IMR-90 (cell line): ENCODE data around the gene RAB23. TPM values are rescaled to one million over a fixed set of nuclear protein-coding genes. Genes with fewer than 3 reads are reported as not detected.

ENCODE experiments used
- ATAC-seq: fragments of 200-7000 bp; cut with Tn5 transposase; 2 replicates; pipeline ENCODE4 v1.9.1; 2020; ENCODE audit warnings: low read depth, mild to moderate bottlenecking, moderate library complexity
- BruUV-seq: library from RNA; stranded (reverse); fragments of 400-500 nt; replicated peaks from 2 replicates; lab custom pipeline; 2021; lab: Mats Ljungman, UMichigan
- CTCF ChIA-PET: fragments of 300-600 bp; formaldehyde crosslinking; extraction: SDS; loops from one replicate; lab custom pipeline; 2021; ENCODE audit warnings: antibody characterized with exemption; lab: Yijun Ruan, JAX
- POLR2A ChIA-PET: fragments of 300-600 bp; sonication (Branson Sonifier 250); formaldehyde crosslinking; loops from one replicate; lab custom pipeline; 2022; ENCODE audit warnings: antibody characterized with exemption; ENCODE audit not compliant: unreplicated experiment; lab: Charles Lee
- DNase-seq: peaks from one replicate; pipeline ENCODE4 v3.0.0; 2013
- H2AFZ ChIP-seq: replicated peaks from 2 replicates; pipeline ENCODE3; 2013; ENCODE audit warnings: low read length, mild to moderate bottlenecking; ENCODE audit not compliant: poor library complexity
- H2AK5ac ChIP-seq: 2 replicates; pipeline ENCODE4 v1.6.1; 2013; ENCODE audit warnings: low read depth, low read length, inconsistent platforms
- H2AK9ac ChIP-seq: replicated peaks from 2 replicates; pipeline ENCODE3; 2013; ENCODE audit warnings: mild to moderate bottlenecking, low read depth, low read length, moderate library complexity; ENCODE audit not compliant: poor library complexity
- H2BK120ac ChIP-seq: 2 replicates; pipeline ENCODE4 v1.6.1; 2013; ENCODE audit warnings: low read depth, low read length, inconsistent platforms
- H2BK15ac ChIP-seq: 3 replicates; pipeline ENCODE4 v1.6.1; 2013; ENCODE audit warnings: low read depth, low read length, inconsistent platforms
- H2BK20ac ChIP-seq: 2 replicates; pipeline ENCODE4 v1.6.1; 2013; ENCODE audit warnings: low read depth, mild to moderate bottlenecking, inconsistent platforms, low read length, moderate library complexity
- H2BK5ac ChIP-seq: 2 replicates; pipeline ENCODE4 v1.6.1; 2013; ENCODE audit warnings: mild to moderate bottlenecking, low read depth, low read length, inconsistent platforms; ENCODE audit not compliant: poor library complexity, severe bottlenecking
- H3K14ac ChIP-seq: replicated peaks from 2 replicates; pipeline ENCODE4 v1.6.1; 2013; ENCODE audit warnings: low read depth, low read length, inconsistent platforms
- H3K18ac ChIP-seq: 2 replicates; pipeline ENCODE4 v1.6.1; 2013; ENCODE audit warnings: low read depth, low read length, control low read depth
- H3K23ac ChIP-seq: 2 replicates; pipeline ENCODE4 v1.6.1; 2013; ENCODE audit warnings: low read depth, low read length, inconsistent platforms
- H3K27ac ChIP-seq: 2 replicates; pipeline ENCODE4 v1.5.1; 2013; ENCODE audit warnings: mild to moderate bottlenecking, control low read depth, low read length; ENCODE audit not compliant: insufficient read depth
- H3K27me3 ChIP-seq: 2 replicates; pipeline ENCODE4 v1.6.1; 2013; ENCODE audit warnings: low read length; ENCODE audit not compliant: control insufficient read depth, insufficient read depth
- H3K36me3 ChIP-seq: 2 replicates; pipeline ENCODE4 v1.6.1; 2013; ENCODE audit warnings: low read length, mixed read lengths; ENCODE audit not compliant: control insufficient read depth, insufficient read depth
- H3K4ac ChIP-seq: 2 replicates; pipeline ENCODE4 v1.6.1; 2013; ENCODE audit warnings: low read depth, low read length, inconsistent platforms
- H3K4me1 ChIP-seq: 2 replicates; pipeline ENCODE4 v1.6.1; 2013; ENCODE audit warnings: low read length, mixed read lengths; ENCODE audit not compliant: control insufficient read depth, insufficient read depth
- H3K4me2 ChIP-seq: 2 replicates; pipeline ENCODE4 v1.6.1; 2013; ENCODE audit warnings: low read depth, mild to moderate bottlenecking, control low read depth, low read length, moderate library complexity
- H3K4me3 ChIP-seq: 2 replicates; pipeline ENCODE4 v1.5.1; 2013; ENCODE audit warnings: low read depth, mild to moderate bottlenecking, control low read depth, low read length, moderate library complexity; ENCODE audit not compliant: insufficient read depth
- H3K56ac ChIP-seq: 2 replicates; pipeline ENCODE4 v1.6.1; 2013; ENCODE audit warnings: low read length, inconsistent platforms; ENCODE audit not compliant: insufficient read depth; ENCODE audit errors: extremely low read depth
- H3K79me1 ChIP-seq, 2 experiments: 2 replicates each; pipeline ENCODE4 v1.6.1; 2013; ENCODE audit warnings: low read length in 2 of 2, inconsistent platforms in 1 of 2, low read depth in 1 of 2
- H3K9ac ChIP-seq: 2 replicates; pipeline ENCODE4 v1.6.1; 2013; ENCODE audit warnings: low read depth, low read length, control low read depth
- H3K9me1 ChIP-seq: 2 replicates; pipeline ENCODE4 v1.6.1; 2013; ENCODE audit warnings: low read length, inconsistent platforms; ENCODE audit not compliant: insufficient read depth
- H3K9me3 ChIP-seq: 2 replicates; pipeline ENCODE4 v1.6.1; 2013; ENCODE audit warnings: low read length; ENCODE audit not compliant: control insufficient read depth, insufficient read depth
- H4K20me1 ChIP-seq: 2 replicates; pipeline ENCODE4 v1.6.1; 2013; ENCODE audit warnings: low read length, inconsistent platforms; ENCODE audit not compliant: insufficient read depth
- H4K5ac ChIP-seq: 2 replicates; pipeline ENCODE4 v1.6.1; 2013; ENCODE audit warnings: mild to moderate bottlenecking, low read depth, low read length, control low read depth
- H4K8ac ChIP-seq, 2 experiments: 2 replicates each; pipeline ENCODE4 v1.6.1; 2013; ENCODE audit warnings: low read depth in 2 of 2, low read length in 2 of 2, control low read depth in 1 of 2, inconsistent platforms in 1 of 2
- H4K91ac ChIP-seq: 2 replicates; pipeline ENCODE4 v1.6.1; 2013; ENCODE audit warnings: low read depth, low read length, inconsistent platforms; ENCODE audit not compliant: insufficient read depth
- BHLHE40 ChIP-seq: fragments of 150-350 bp; IDR thresholded peaks from 2 replicates; pipeline ENCODE4 v1.6.1; 2016; ENCODE audit warnings: mild to moderate bottlenecking, low read depth, low read length
- CEBPB ChIP-seq: IDR thresholded peaks from 2 replicates; pipeline ENCODE4 v1.6.1; 2012; ENCODE audit warnings: low read depth, low read length, improper control_type of control experiment
- CHD1 ChIP-seq: IDR thresholded peaks from 2 replicates; pipeline ENCODE4 v1.6.1; 2012; ENCODE audit warnings: low read depth, low read length, improper control_type of control experiment
- CTCF ChIP-seq: conservative IDR thresholded peaks from 2 replicates; pipeline ENCODE4 v1.5.1; 2012; ENCODE audit warnings: mild to moderate bottlenecking, low read depth, low read length, improper control_type of control experiment
- ELK1 ChIP-seq: fragments of 150-350 bp; IDR thresholded peaks from 2 replicates; pipeline ENCODE4 v1.6.1; 2016; ENCODE audit warnings: low read depth, mild to moderate bottlenecking, low read length, moderate library complexity, borderline replicate concordance
- FOS ChIP-seq: fragments of 150-350 bp; IDR thresholded peaks from 2 replicates; pipeline ENCODE4 v1.6.1; 2016; ENCODE audit warnings: low read depth, low read length
- MAFK ChIP-seq: IDR thresholded peaks from 2 replicates; pipeline ENCODE4 v1.6.1; 2012; ENCODE audit warnings: low read depth, low read length, improper control_type of control experiment
- MAZ ChIP-seq: IDR thresholded peaks from 2 replicates; pipeline ENCODE4 v1.6.1; 2012; ENCODE audit warnings: low read depth, mild to moderate bottlenecking, low read length, improper control_type of control experiment, moderate library complexity, borderline replicate concordance
- MXI1 ChIP-seq: IDR thresholded peaks from 2 replicates; pipeline ENCODE4 v1.6.1; 2012; ENCODE audit warnings: low read depth, mild to moderate bottlenecking, low read length, moderate library complexity, borderline replicate concordance
- NFE2L2 ChIP-seq: fragments of 150-350 bp; IDR thresholded peaks from 2 replicates; pipeline ENCODE4 v1.6.1; 2016; ENCODE audit warnings: low read depth, mild to moderate bottlenecking, low read length
- POLR2A ChIP-seq: IDR thresholded peaks from 2 replicates; pipeline ENCODE4 v1.6.1; 2012; ENCODE audit warnings: mild to moderate bottlenecking, low read depth, low read length
- RAD21 ChIP-seq: IDR thresholded peaks from 2 replicates; pipeline ENCODE4 v1.6.1; 2012; ENCODE audit warnings: low read length, improper control_type of control experiment
- RCOR1 ChIP-seq: IDR thresholded peaks from 2 replicates; pipeline ENCODE4 v1.6.1; 2012; ENCODE audit warnings: mild to moderate bottlenecking, low read length, improper control_type of control experiment; ENCODE audit not compliant: insufficient replicate concordance
- RFX5 ChIP-seq: IDR thresholded peaks from 2 replicates; pipeline ENCODE4 v1.8.0; 2012; ENCODE audit warnings: low read depth, mild to moderate bottlenecking, low read length, moderate library complexity
- SMC3 ChIP-seq: fragments of 150-350 bp; IDR thresholded peaks from 2 replicates; pipeline ENCODE4 v1.6.1; 2016; ENCODE audit warnings: low read depth, mild to moderate bottlenecking, antibody characterized with exemption, low read length, moderate library complexity
- USF2 ChIP-seq: fragments of 150-350 bp; IDR thresholded peaks from 2 replicates; pipeline ENCODE4 v1.6.1; 2017; ENCODE audit warnings: mild to moderate bottlenecking, antibody characterized with exemption, low read length, low read depth
- WGBS, 2 experiments: methylation state at CpG; one replicate each; pipeline versions ENCODE4 v1.1.5 to v1.1.7; 2013; ENCODE audit warnings: missing lambda C conversion rate in 2 of 2; ENCODE audit not compliant: insufficient read length in 1 of 2; ENCODE audit errors: extremely low coverage in 2 of 2; 5-methylcytosine and 5-hydroxymethylcytosine counted together
- dilution Hi-C: fragments of 300-500 bp; cut with HindIII; formaldehyde crosslinking; loops from one replicate; pipeline ENCODE4 v1.14.3; 2018; ENCODE audit warnings: low sequenced_read_pairs; ENCODE audit not compliant: unreplicated experiment
- in situ Hi-C: fragments of 300-500 bp; cut with MboI; formaldehyde crosslinking; loops from 3 replicates; pipeline ENCODE4 v1.14.3; 2019; ENCODE audit warnings: low sequenced_read_pairs, inconsistent platforms, mixed read lengths
- intact Hi-C: fragments of 100-400 bp; cut with micrococcal nuclease; formaldehyde crosslinking; loops from 2 replicates; pipeline ENCODE4 v1.10.0; 2022
- polyA plus RNA-seq, 3 experiments: library from polyadenylated mRNA; depleted of rRNA; stranded (reverse); fragments of >200 nt; gene quantifications; 2 replicates each; pipeline ENCODE4 v1.2.3, GENCODE V29; 2012; ENCODE audit warnings: low replicate concordance in 1 of 3
- total RNA-seq: library from RNA; depleted of rRNA; stranded (reverse); fragments of >200 nt; gene quantifications from 2 replicates; pipeline ENCODE4 v1.2.3, GENCODE V29; 2012

RAB23 gene
- total and polyA plus RNA-seq, 2 of the 4 experiments (the other 2 are of a cell fraction) = 10.8 to 13.3 TPM

DNA sequence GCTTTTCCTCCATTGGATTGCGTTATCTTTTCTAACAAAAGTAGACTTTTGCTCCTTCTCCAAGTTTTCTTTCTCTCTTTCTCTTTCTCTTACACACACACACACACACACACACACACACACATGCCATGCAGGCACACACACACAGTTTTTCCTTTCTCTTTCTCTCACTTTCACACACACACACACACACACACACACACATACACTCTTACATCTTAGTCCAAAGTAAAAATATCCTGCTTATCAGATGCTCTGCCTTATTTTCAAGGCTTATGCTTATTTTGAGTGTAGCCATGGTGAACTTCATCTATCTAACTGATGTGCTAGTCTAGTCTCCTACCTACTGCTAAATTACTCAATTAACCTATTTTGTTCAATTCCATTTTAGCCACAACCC is 34.4 kb upstream of the RAB23 start:
- Histone ChIP-seq H4K8ac (peak overlapping the region; percentile 32 to 51), H3K23ac (peak overlapping the region; percentile 7; the same call in 1 of the 2 replicates), H3K14ac (peak overlapping the region; percentile 38; the same call in 1 of the 2 replicates), H3K56ac (no peak overlapping the region), H3K4me1 (peaks cover 27% of the 10 kb centered on the region), H3K4me3 (no peak overlapping the region), H3K27me3 (no peaks in the 10 kb centered on the region), H4K20me1 (no peaks in the 10 kb centered on the region), H2BK20ac (peak overlapping the region; percentile 28; the same call in 1 of the 2 replicates), H4K91ac (peak overlapping the region; percentile 75; the same call in 1 of the 2 replicates), H3K9ac (no peak overlapping the region), H3K4me2 (no peak overlapping the region), H2BK120ac (peak overlapping the region; percentile 81; the same call in 1 of the 2 replicates), H2AFZ (no peak overlapping the region), H2AK9ac (no peak overlapping the region), H3K79me1 (peaks cover 8 to 31% of the 10 kb centered on the region in 2 experiments; a peak in 3 of 4 replicates), H2BK5ac (peak overlapping the region; percentile 98), H3K36me3 (no peaks in the 10 kb centered on the region), H3K4ac (peak overlapping the region; percentile 82; the same call in 1 of the 2 replicates), H2AK5ac (peak overlapping the region; percentile 77), H3K9me3 (no peaks in the 10 kb centered on the region), H2BK15ac (peak overlapping the region; percentile 94; the same call in 2 of the 3 replicates), H3K9me1 (peaks cover 13% of the 10 kb centered on the region), H3K18ac (peak overlapping the region; percentile 91), H3K27ac (peak overlapping the region; percentile 9; the same call in 1 of the 2 replicates), H4K5ac (peak overlapping the region; percentile 75)
- CTCF ChIA-PET = interaction anchor here (0.7 kb wide), 1 partner anchor 57 kb away, joined by 3 read pairs; no protein-coding TSS in a partner anchor
- TF ChIP-seq RCOR1 = no peak
- TF ChIP-seq MAFK = no peak
- no peak for TF ChIP-seq RFX5
- no peak for TF ChIP-seq NFE2L2
- no peak for TF ChIP-seq CEBPB
- no peak for TF ChIP-seq SMC3
- no peak for TF ChIP-seq USF2
- TF ChIP-seq POLR2A = no peak
- TF ChIP-seq MAZ = no peak
- TF ChIP-seq MXI1 = no peak
- no peak for TF ChIP-seq RAD21
- no peak for TF ChIP-seq FOS
- no peak for TF ChIP-seq CTCF
- no peak for TF ChIP-seq BHLHE40
- TF ChIP-seq CHD1 = no peak
- no peak for TF ChIP-seq ELK1
- ATAC-seq = no peak
- dilution Hi-C loops (no loop called here), in situ Hi-C loops (no loop called here), intact Hi-C loops (no loop called here)
- WGBS, 2 experiments = no CpG with 5 or more reads among the region's 1 CpG
- BruUV-seq = no TSS peak
- POLR2A ChIA-PET = no interaction called here
- DNase-seq = peak; percentile 16
